Loucy (cell line): ENCODE measurements around the gene RBM10.

Source experiments
- EZH2phosphoT487 ChIP-seq: fragments of 200-600 bp; IDR thresholded peaks from 2 replicates; pipeline ENCODE4 v1.6.1; 2018; ENCODE audit warnings: antibody characterized with exemption, mild to moderate bottlenecking, moderate library complexity, borderline replicate concordance
- TF ChIP-seq, protein P1 (sequence below): fragments of 200-600 bp; sonication (generic); conservative IDR thresholded peaks from 2 replicates; pipeline ENCODE4 v1.5.1; 2014; ENCODE audit warnings: mild to moderate bottlenecking, antibody characterized with exemption, low read length

DNA sequence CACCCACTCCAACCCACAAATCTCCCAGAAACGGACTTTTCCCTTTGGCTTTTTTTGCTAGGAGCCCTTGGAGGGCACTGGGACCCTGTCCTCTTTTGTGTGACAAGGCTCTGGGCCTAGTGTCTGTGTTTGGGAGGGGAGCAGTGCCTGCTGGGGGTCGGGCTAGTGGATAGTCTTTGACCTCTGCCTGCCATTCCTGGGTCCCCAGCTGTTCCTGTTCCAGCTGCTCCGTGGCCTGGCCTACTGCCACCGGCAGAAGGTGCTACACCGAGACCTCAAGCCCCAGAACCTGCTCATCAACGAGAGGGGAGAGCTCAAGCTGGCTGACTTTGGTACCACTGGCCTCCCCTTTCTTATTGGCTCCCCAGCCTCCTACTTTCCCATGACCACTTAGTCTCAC lies 81.0 kb downstream of the RBM10 start:
- TF ChIP-seq, protein P1, sequence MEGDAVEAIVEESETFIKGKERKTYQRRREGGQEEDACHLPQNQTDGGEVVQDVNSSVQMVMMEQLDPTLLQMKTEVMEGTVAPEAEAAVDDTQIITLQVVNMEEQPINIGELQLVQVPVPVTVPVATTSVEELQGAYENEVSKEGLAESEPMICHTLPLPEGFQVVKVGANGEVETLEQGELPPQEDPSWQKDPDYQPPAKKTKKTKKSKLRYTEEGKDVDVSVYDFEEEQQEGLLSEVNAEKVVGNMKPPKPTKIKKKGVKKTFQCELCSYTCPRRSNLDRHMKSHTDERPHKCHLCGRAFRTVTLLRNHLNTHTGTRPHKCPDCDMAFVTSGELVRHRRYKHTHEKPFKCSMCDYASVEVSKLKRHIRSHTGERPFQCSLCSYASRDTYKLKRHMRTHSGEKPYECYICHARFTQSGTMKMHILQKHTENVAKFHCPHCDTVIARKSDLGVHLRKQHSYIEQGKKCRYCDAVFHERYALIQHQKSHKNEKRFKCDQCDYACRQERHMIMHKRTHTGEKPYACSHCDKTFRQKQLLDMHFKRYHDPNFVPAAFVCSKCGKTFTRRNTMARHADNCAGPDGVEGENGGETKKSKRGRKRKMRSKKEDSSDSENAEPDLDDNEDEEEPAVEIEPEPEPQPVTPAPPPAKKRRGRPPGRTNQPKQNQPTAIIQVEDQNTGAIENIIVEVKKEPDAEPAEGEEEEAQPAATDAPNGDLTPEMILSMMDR, result no peak
- TF ChIP-seq EZH2phosphoT487, result no peak
